ENCODE measurements around the gene INTS7. TPM values are rescaled to one million over a fixed set of nuclear protein-coding genes. Genes with fewer than 3 reads are reported as not detected.

The INTS7 gene
- polyA plus RNA-seq, 1 donor (not counting 4 experiments of a cell fraction or from before 2014, with no cell fraction given): 27.2 TPM

- FAIRE-seq (no peak), DNase-seq (ENCODE audit: low read depth, low spot score) (no peak)
- Histone ChIP-seq H3K4me3 (ENCODE audit: control insufficient read depth in 2 of 3, extremely low read depth in 1 of 3, insufficient read depth in 2 of 3, low read depth in 1 of 3, low read length in 3 of 3) (no peak overlapping the region), H3K9ac (ENCODE audit: control insufficient read depth, extremely low read depth, insufficient read depth, low read length) (no peak overlapping the region), H3K36me3 (ENCODE audit: control insufficient read depth in 2 of 2, extremely low read depth in 1 of 2, insufficient read depth in 2 of 2, low read length in 2 of 2) (no peaks in the 10 kb centered on the region), H2AFZ (ENCODE audit: control insufficient read depth, low read length) (no peak overlapping the region), H3K4me2 (ENCODE audit: control insufficient read depth, extremely low read depth, insufficient read depth, low read depth, low read length) (no peak overlapping the region), H3K27ac (ENCODE audit: control insufficient read depth, insufficient read depth, low read length) (peak overlapping the region; percentile 70), H3K27me3 (ENCODE audit: control insufficient read depth, extremely low read depth, insufficient read depth, low read length) (no peaks in the 10 kb centered on the region), H4K20me1 (ENCODE audit: control insufficient read depth, extremely low read depth, insufficient read depth, low read length) (no peaks in the 10 kb centered on the region), H3K9me1 (ENCODE audit: control insufficient read depth, extremely low read depth, insufficient read depth, low read length) (no peaks in the 10 kb centered on the region), H3K9me3 (ENCODE audit: control insufficient read depth, low read depth, low read length) (no peaks in the 10 kb centered on the region), H3K79me2 (ENCODE audit: control insufficient read depth, insufficient read depth, low read length) (no peaks in the 10 kb centered on the region), H3K4me1 (ENCODE audit: control insufficient read depth, extremely low read depth, insufficient read depth, low read length) (peaks cover 14% of the 10 kb centered on the region)
- dilution Hi-C loops (cut with MboI; ENCODE audit: extremely low pct_ligation_motif_present, low sequenced_read_pairs): no loop called here
- TF ChIP-seq CTCF (optimal IDR thresholded peaks at IDR 0.05 in 1 of 3, IDR thresholded peaks at IDR 0.05 in 1 of 3, conservative IDR thresholded peaks at IDR 0.05 in 1 of 3; ENCODE audit: extremely low read depth in 1 of 3, insufficient read depth in 2 of 3, low read length in 3 of 3) (no peak), EZH2 (IDR thresholded peaks at IDR 0.05; ENCODE audit: low read length) (no peak)
Measured at GRCh38 chr1:211952299-211952698, 83.1 kb downstream of the INTS7 start.

GRCh38 chr1:211951856-211952255 is 83.5 kb downstream of the INTS7 start:
- dilution Hi-C loops (cut with MboI; ENCODE audit: extremely low pct_ligation_motif_present, low sequenced_read_pairs): no loop called here
- Histone ChIP-seq H3K9me1 (ENCODE audit: control insufficient read depth, extremely low read depth, insufficient read depth, low read length) (no peaks in the 10 kb centered on the region), H3K4me1 (ENCODE audit: control insufficient read depth, extremely low read depth, insufficient read depth, low read length) (peaks cover 14% of the 10 kb centered on the region), H4K20me1 (ENCODE audit: control insufficient read depth, extremely low read depth, insufficient read depth, low read length) (no peaks in the 10 kb centered on the region), H3K36me3 (ENCODE audit: control insufficient read depth in 2 of 2, extremely low read depth in 1 of 2, insufficient read depth in 2 of 2, low read length in 2 of 2) (no peaks in the 10 kb centered on the region), H3K4me2 (ENCODE audit: control insufficient read depth, extremely low read depth, insufficient read depth, low read depth, low read length) (peak overlapping the region; percentile 61), H3K79me2 (ENCODE audit: control insufficient read depth, insufficient read depth, low read length) (no peaks in the 10 kb centered on the region), H3K9ac (ENCODE audit: control insufficient read depth, extremely low read depth, insufficient read depth, low read length) (peak overlapping the region; percentile 30), H3K9me3 (ENCODE audit: control insufficient read depth, low read depth, low read length) (no peaks in the 10 kb centered on the region), H3K27me3 (ENCODE audit: control insufficient read depth, extremely low read depth, insufficient read depth, low read length) (no peaks in the 10 kb centered on the region), H2AFZ (ENCODE audit: control insufficient read depth, low read length) (peak overlapping the region; percentile 36), H3K27ac (ENCODE audit: control insufficient read depth, insufficient read depth, low read length) (peak overlapping the region; percentile 70), H3K4me3 (ENCODE audit: control insufficient read depth in 2 of 3, extremely low read depth in 1 of 3, insufficient read depth in 2 of 3, low read depth in 1 of 3, low read length in 3 of 3) (no peak overlapping the region)
- no peak for TF ChIP-seq CTCF (optimal IDR thresholded peaks at IDR 0.05 in 1 of 3, IDR thresholded peaks at IDR 0.05 in 1 of 3, conservative IDR thresholded peaks at IDR 0.05 in 1 of 3; ENCODE audit: extremely low read depth in 1 of 3, insufficient read depth in 2 of 3, low read length in 3 of 3)
- no peak for TF ChIP-seq EZH2 (IDR thresholded peaks at IDR 0.05; ENCODE audit: low read length)
- FAIRE-seq (peak; percentile 96), DNase-seq (ENCODE audit: low read depth, low spot score) (peak; percentile 41)
